Ovary (tissue), 9 donors: Measurements from ENCODE around the gene SHISA9. TPM values are rescaled to one million over a fixed set of nuclear protein-coding genes. Genes with fewer than 3 reads are reported as not detected.

ENCODE experiments used
- DNase-seq, 5 donors: peaks; one replicate each; pipeline ENCODE4 v3.0.0-alpha.2; 2019 to 2020
- H3K27ac ChIP-seq, 2 donors: fragments of 200-600 bp; one replicate each; pipeline versions ENCODE4 v1.5.1 to v1.8.0; 2019 to 2022
- H3K27me3 ChIP-seq: fragments of 200-600 bp; one replicate; pipeline ENCODE4 v1.8.0; 2022
- H3K36me3 ChIP-seq: fragments of 200-600 bp; sonication (generic); one replicate; pipeline ENCODE4 v1.5.1; 2019
- H3K4me1 ChIP-seq: one replicate; pipeline ENCODE4 v1.8.1; 2013; ENCODE audit warnings: mild to moderate bottlenecking, moderate library complexity; ENCODE audit not compliant: insufficient read depth
- H3K4me3 ChIP-seq: fragments of 200-600 bp; sonication (generic); one replicate; pipeline ENCODE4 v1.5.1; 2017
- H3K9me3 ChIP-seq, 2 donors: fragments of 200-600 bp in 1 of 2; sonication (generic) in 1 of 2; one replicate each; pipeline versions ENCODE4 v1.5.1 to v1.8.1; 2013 to 2019; ENCODE audit warnings: mild to moderate bottlenecking in 1 of 2, moderate library complexity in 1 of 2
- EP300 ChIP-seq: sonication (generic); formaldehyde crosslinking; IDR thresholded peaks from one replicate; pipeline ENCODE4 v1.6.1; 2017; ENCODE audit warnings: antibody characterized with exemption
- POLR2A ChIP-seq: fragments of 450-650 bp; IDR thresholded peaks from one replicate; pipeline ENCODE4 v1.6.1; 2017; ENCODE audit warnings: antibody characterized with exemption, mild to moderate bottlenecking, moderate library complexity
- WGBS, 3 donors: extraction: QIAGEN DNeasy Blood & Tissue Kit in 1 of 3; methylation state at CpG; one replicate each; pipeline versions ENCODE4 v1.1.5 to v1.1.7; 2013 to 2017; 5-methylcytosine and 5-hydroxymethylcytosine counted together
- intact Hi-C, 4 donors: fragments of 100-400 bp; cut with DNase I; formaldehyde crosslinking; loops; one replicate each; pipeline versions ENCODE4 v1.11.0 to v1.15.1; 2022 to 2023
- polyA plus RNA-seq, 2 donors: library from polyadenylated mRNA; stranded (reverse); fragments of 200-250 nt in 1 of 2; fragments of 350-450 nt in 1 of 2; fragmentation: Illumina TruSeq in 1 of 2; extraction: RNeasy Lipid Tissue Mini Kit (QIAGEN cat#74804) in 1 of 2; gene quantifications; one replicate each; pipeline ENCODE4 v1.2.3, GENCODE V29; 2013 to 2014
- total RNA-seq, 7 donors: library from RNA; depleted of rRNA in 2 of 7; stranded (reverse); fragments of >200 nt in 2 of 7; fragmentation: NEBNext Ultra II Directional in 3 of 7; extraction: Animal tissue kit (Norgen Biotek cat#: 25700) in 3 of 7; gene quantifications; one replicate each; pipeline versions ENCODE4 v1.1.0 to v1.2.4, GENCODE V29; 2016 to 2023
- TF ChIP-seq, protein P1 (sequence below), 3 donors: fragments of 450-650 bp in 2 of 3; fragments of 200-600 bp in 1 of 3; IDR thresholded peaks; one replicate each; pipeline versions ENCODE4 v1.5.1 to v1.8.0; 2016 to 2022; ENCODE audit warnings: antibody characterized with exemption in 3 of 3, mild to moderate bottlenecking in 1 of 3
- donor health status: DM: no; HTN: no; CAD: no; lungs with moderate emphysema.
- donor health status: DM: no; HTN: no; CAD: no.
- donor health status: Bipolar disorder and iron deficiency.
- donor health status: DM: yes; HTN: yes; CAD: no.
- donor health status: DM: no; HTN: no; CAD: no.
- donor health status: DM: yes; HTN: yes; CAD: no.

SHISA9 gene
- total and polyA plus RNA-seq, 9 donors: 0.03 to 0.47 (median 0.12) TPM; not detected in 3

DNA sequence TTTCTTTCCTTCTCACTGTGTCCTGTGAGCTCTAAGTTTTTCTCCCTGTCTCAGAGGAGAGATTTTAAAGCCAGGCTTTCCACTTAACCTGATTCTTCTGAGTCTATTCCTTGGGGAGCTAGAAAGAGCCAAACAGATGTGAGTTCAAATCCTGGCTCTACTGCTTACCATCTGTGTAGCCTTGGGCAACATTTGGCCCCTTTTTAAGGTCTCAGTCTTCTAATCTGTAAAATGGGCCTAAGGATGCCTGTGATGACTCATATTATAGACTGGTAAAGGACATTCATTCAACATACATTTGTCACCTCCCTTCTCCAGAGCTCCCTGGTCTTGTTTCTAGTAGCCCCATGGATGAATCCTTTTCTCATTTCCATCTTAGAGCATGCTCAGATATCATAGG lies 304.0 kb downstream of the SHISA9 start:
- H3K36me3 ChIP-seq: no peaks in the 10 kb centered on the region
- H3K4me1 ChIP-seq: no peaks in the 10 kb centered on the region
- H3K9me3 ChIP-seq: no peaks in the 10 kb centered on the region
- no peak overlapping the region for H3K4me3 ChIP-seq
- no peak for DNase-seq
- H3K27ac ChIP-seq: no peak overlapping the region
- intact Hi-C loops: no loop called here
- H3K27me3 ChIP-seq: no peaks in the 10 kb centered on the region
- no peak for TF ChIP-seq POLR2A
- TF ChIP-seq, protein P1, sequence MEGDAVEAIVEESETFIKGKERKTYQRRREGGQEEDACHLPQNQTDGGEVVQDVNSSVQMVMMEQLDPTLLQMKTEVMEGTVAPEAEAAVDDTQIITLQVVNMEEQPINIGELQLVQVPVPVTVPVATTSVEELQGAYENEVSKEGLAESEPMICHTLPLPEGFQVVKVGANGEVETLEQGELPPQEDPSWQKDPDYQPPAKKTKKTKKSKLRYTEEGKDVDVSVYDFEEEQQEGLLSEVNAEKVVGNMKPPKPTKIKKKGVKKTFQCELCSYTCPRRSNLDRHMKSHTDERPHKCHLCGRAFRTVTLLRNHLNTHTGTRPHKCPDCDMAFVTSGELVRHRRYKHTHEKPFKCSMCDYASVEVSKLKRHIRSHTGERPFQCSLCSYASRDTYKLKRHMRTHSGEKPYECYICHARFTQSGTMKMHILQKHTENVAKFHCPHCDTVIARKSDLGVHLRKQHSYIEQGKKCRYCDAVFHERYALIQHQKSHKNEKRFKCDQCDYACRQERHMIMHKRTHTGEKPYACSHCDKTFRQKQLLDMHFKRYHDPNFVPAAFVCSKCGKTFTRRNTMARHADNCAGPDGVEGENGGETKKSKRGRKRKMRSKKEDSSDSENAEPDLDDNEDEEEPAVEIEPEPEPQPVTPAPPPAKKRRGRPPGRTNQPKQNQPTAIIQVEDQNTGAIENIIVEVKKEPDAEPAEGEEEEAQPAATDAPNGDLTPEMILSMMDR (IDR thresholded peaks at IDR 0.05): no peak
- TF ChIP-seq EP300: no peak

DNA sequence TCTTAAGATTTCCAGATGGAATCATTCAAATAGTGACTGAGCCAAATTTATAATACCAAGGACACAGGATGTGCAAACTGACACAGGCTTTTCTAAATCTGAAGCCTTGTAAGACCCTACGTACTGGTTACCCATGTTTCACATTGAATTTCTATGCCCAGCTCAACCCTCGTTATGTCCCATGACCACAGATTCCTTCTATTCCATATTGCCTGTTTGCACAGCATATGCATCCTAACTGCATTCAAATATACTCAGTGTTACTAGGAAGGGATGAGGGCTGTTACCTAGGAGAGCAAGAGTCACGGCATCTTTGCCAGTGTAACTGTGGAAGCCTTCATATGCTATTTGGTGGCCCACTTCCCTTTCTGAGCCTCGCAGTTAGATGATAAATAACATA lies 305.2 kb downstream of the SHISA9 start:
- Histone ChIP-seq H3K36me3 (no peaks in the 10 kb centered on the region), H3K27ac (no peak overlapping the region), H3K4me1 (no peaks in the 10 kb centered on the region), H3K27me3 (no peaks in the 10 kb centered on the region), H3K4me3 (no peak overlapping the region), H3K9me3 (no peaks in the 10 kb centered on the region)
- no peak for DNase-seq
- intact Hi-C loops: no loop called here
- WGBS, 3 donors: 54 to 72% (median 60%) methylated on average over 4 of the region's 4 CpGs
- TF ChIP-seq, protein P1 (IDR thresholded peaks at IDR 0.05): no peak
- TF ChIP-seq POLR2A (no peak), EP300 (no peak)

DNA sequence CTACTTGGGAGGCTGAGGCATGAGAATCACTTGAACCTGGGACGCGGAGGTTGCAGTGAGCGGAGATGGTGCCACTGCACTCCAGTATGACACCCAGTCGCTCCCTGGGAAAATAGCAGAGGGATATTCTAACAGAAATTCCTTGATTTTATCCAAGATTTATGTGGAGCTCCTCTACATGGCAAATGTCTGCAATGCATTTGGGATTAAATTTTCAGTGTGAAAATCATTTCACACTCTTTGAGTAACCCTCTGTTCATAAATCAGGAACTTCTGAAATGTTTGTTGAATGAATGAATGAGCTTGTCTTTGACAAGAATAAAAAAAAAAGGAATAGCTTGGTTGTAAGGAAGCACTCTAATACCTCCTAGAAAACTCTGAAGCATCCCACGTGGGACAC lies 305.8 kb downstream of the SHISA9 start:
- 84 to 87% (median 87%) methylated on average over 5 of the region's 5 CpGs for WGBS, 3 donors
- Histone ChIP-seq H3K27ac (no peak overlapping the region), H3K36me3 (no peaks in the 10 kb centered on the region), H3K9me3 (no peaks in the 10 kb centered on the region), H3K27me3 (no peaks in the 10 kb centered on the region), H3K4me3 (no peak overlapping the region), H3K4me1 (no peaks in the 10 kb centered on the region)
- no peak for TF ChIP-seq POLR2A
- TF ChIP-seq, protein P1 (IDR thresholded peaks at IDR 0.05): no peak
- TF ChIP-seq EP300: no peak
- no peak for DNase-seq
- intact Hi-C loops: no loop called here

DNA sequence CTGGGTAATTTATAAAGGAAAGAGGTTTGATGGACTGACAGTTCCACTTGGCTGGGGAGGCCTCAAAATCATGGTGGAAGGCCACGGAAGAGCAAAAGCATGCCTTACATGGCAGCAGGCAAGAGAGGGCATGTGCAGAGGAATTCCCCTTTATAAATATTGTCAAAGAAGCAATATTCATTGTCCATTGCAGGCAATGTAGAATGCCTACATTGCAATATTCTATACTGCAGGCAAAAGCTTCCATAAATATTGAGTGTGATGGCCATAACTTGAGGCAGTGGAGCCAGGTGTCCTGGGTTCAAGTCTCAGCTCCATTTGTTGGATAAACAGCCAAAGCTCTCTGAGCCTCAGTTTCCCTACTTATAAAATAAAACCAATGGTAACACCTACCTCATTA lies 322.3 kb downstream of the SHISA9 start:
- Histone ChIP-seq H3K36me3 (no peaks in the 10 kb centered on the region), H3K27ac (no peak overlapping the region), H3K4me3 (no peak overlapping the region), H3K4me1 (no peaks in the 10 kb centered on the region), H3K9me3 (no peaks in the 10 kb centered on the region), H3K27me3 (no peaks in the 10 kb centered on the region)
- 77 to 95% (median 93%) methylated on average over 1 of the region's 1 CpG for WGBS, 3 donors
- TF ChIP-seq, protein P1 (IDR thresholded peaks at IDR 0.05): no peak
- no peak for TF ChIP-seq POLR2A
- no peak for TF ChIP-seq EP300
- intact Hi-C loops: no loop called here
- DNase-seq: no peak

DNA sequence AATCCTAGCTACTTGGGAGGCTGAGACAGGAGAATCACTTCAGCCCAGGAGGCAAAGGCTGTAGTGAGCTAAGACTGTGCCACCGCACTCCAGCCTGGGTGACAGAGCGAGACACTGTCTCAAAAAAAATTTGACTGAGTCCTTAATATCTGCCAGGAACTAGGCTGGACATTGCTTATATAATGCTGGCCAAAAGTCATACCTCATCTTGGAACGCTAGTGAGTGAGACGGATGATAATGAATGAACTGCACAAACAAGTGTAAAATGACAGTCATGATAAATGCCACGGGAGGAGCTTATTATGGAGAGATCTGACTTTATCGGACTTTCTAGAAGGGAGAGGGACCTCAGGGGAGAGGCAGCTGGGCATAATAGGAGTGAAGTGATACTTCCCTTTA lies 327.6 kb downstream of the SHISA9 start:
- 39 to 49% (median 40%) methylated on average over 6 of the region's 6 CpGs for WGBS, 3 donors
- no peak overlapping the region for H3K27ac ChIP-seq
- intact Hi-C loops: no loop called here

More for the DNA sequence above, 327.6 kb downstream of the SHISA9 start:
- Histone ChIP-seq H3K27me3 (no peaks in the 10 kb centered on the region), H3K9me3 (no peaks in the 10 kb centered on the region), H3K4me1 (no peaks in the 10 kb centered on the region), H3K4me3 (no peak overlapping the region), H3K36me3 (no peaks in the 10 kb centered on the region)
- TF ChIP-seq, protein P1 (IDR thresholded peaks at IDR 0.05): no peak
- TF ChIP-seq EP300 (no peak), POLR2A (no peak)
- no peak for DNase-seq
